SK-N-SH (cell line): Measurements from ENCODE around the gene ARID1A. TPM values are rescaled to one million over a fixed set of nuclear protein-coding genes. Genes with fewer than 3 reads are reported as not detected.

Experiments
- CTCF ChIA-PET: fragments of 300-600, 350-600 bp; formaldehyde crosslinking; extraction: SDS; loops from one replicate; lab custom pipeline; 2021; lab: Yijun Ruan, JAX
- POLR2A ChIA-PET: fragments of 350-600 bp; sonication (Branson Sonifier 250); formaldehyde crosslinking; extraction: SDS; loops from one replicate; lab custom pipeline; 2020; ENCODE audit warnings: antibody characterized with exemption, inconsistent platforms; lab: Yijun Ruan, JAX
- DNase-seq: peaks from one replicate; pipeline ENCODE4 v3.0.0; 2012
- H2AFZ ChIP-seq: fragments of 200-600 bp; sonication (generic); 2 replicates; pipeline ENCODE4 v1.8.1; 2016; ENCODE audit warnings: antibody characterized with exemption, mild to moderate bottlenecking, low read depth
- H3F3A ChIP-seq: fragments of 200-600 bp; sonication (generic); replicated peaks from 2 replicates; pipeline ENCODE3; 2016; ENCODE audit warnings: antibody characterized with exemption, mild to moderate bottlenecking; ENCODE audit not compliant: insufficient read depth
- H3K27ac ChIP-seq, 2 experiments: fragments of 200-500 bp in 1 of 2; fragments of 200-600 bp in 1 of 2; sonication (Bioruptor generic) in 1 of 2; sonication (generic), shearing (Covaris generic) in 1 of 2; 2 replicates each; pipeline versions ENCODE4 v1.5.1 to v1.6.1; 2014 to 2016; ENCODE audit warnings: low read depth in 2 of 2, inconsistent platforms in 1 of 2, low read length in 1 of 2, mild to moderate bottlenecking in 1 of 2, mixed read lengths in 1 of 2
- H3K27me3 ChIP-seq: fragments of 200-600 bp; sonication (generic), shearing (Covaris generic); 2 replicates; pipeline ENCODE4 v1.6.1; 2016; ENCODE audit warnings: mixed run types; ENCODE audit not compliant: insufficient read depth
- H3K36me3 ChIP-seq, 2 experiments: fragments of 200-500 bp in 1 of 2; fragments of 200-600 bp in 1 of 2; sonication (Bioruptor generic) in 1 of 2; sonication (generic) in 1 of 2; replicated peaks in 1 of 2; 2 replicates each; pipeline versions ENCODE3 to v1.5.1; 2014 to 2016; ENCODE audit warnings: low read length in 1 of 2, mild to moderate bottlenecking in 1 of 2; ENCODE audit not compliant: insufficient read depth in 2 of 2, control insufficient read depth in 1 of 2
- H3K4me1 ChIP-seq, 2 experiments: fragments of 200-500 bp in 1 of 2; fragments of 200-600 bp in 1 of 2; sonication (Bioruptor generic) in 1 of 2; sonication (generic), shearing (Covaris generic) in 1 of 2; 2 replicates each; pipeline versions ENCODE4 v1.5.1 to v1.6.1; 2014 to 2016; ENCODE audit warnings: low read depth in 1 of 2, low read length in 1 of 2, mixed run types in 1 of 2; ENCODE audit not compliant: insufficient read depth in 2 of 2, control insufficient read depth in 1 of 2
- H3K4me2 ChIP-seq: fragments of 200-600 bp; sonication (generic), shearing (Covaris generic); 2 replicates; pipeline ENCODE4 v1.6.1; 2017; ENCODE audit warnings: mixed run types
- H3K4me3 ChIP-seq, 2 experiments: fragments of 200-500 bp in 1 of 2; fragments of 200-600 bp in 1 of 2; sonication (Bioruptor generic) in 1 of 2; sonication (generic), shearing (Covaris generic) in 1 of 2; 2 replicates each; pipeline versions ENCODE4 v1.5.1 to v1.8.1; 2014 to 2016; ENCODE audit warnings: low read depth in 2 of 2, inconsistent platforms in 1 of 2, low read length in 1 of 2, mild to moderate bottlenecking in 1 of 2, mixed read lengths in 1 of 2, moderate library complexity in 1 of 2
- H3K79me2 ChIP-seq: fragments of 200-600 bp; sonication (generic); 2 replicates; pipeline ENCODE4 v1.8.1; 2017; ENCODE audit warnings: mild to moderate bottlenecking; ENCODE audit not compliant: insufficient read depth
- H3K9ac ChIP-seq: fragments of 200-600 bp; sonication (generic); 2 replicates; pipeline ENCODE4 v1.6.1; 2017; ENCODE audit warnings: mixed run types
- H3K9me2 ChIP-seq: fragments of 200-600 bp; sonication (generic); 2 replicates; pipeline ENCODE4 v1.6.1; 2017; ENCODE audit warnings: mixed run types
- H3K9me3 ChIP-seq: fragments of 200-600 bp; sonication (generic); 2 replicates; pipeline ENCODE4 v1.6.1; 2017; ENCODE audit warnings: mixed run types, mild to moderate bottlenecking, moderate library complexity
- H4K20me1 ChIP-seq: fragments of 200-600 bp; sonication (generic); 2 replicates; pipeline ENCODE4 v1.6.1; 2017; ENCODE audit warnings: mild to moderate bottlenecking, mixed run types; ENCODE audit not compliant: insufficient read depth
- ELF1 ChIP-seq: IDR thresholded peaks from 2 replicates; pipeline ENCODE4 v1.4.0; 2012
- EZH2phosphoT487 ChIP-seq: fragments of 200-600 bp; sonication (generic); IDR thresholded peaks from 2 replicates; pipeline ENCODE4 v1.6.1; 2017; ENCODE audit warnings: low read depth, mixed run types, mild to moderate bottlenecking, antibody characterized with exemption, moderate library complexity, borderline replicate concordance
- FOXM1 ChIP-seq: IDR thresholded peaks from 2 replicates; pipeline ENCODE4 v1.4.0; 2012; ENCODE audit warnings: low read depth, mild to moderate bottlenecking
- GABPA ChIP-seq: IDR thresholded peaks from 2 replicates; pipeline ENCODE4 v1.4.0; 2012; ENCODE audit warnings: low read depth, mild to moderate bottlenecking
- JUND ChIP-seq: IDR thresholded peaks from 2 replicates; pipeline ENCODE4 v1.4.0; 2012
- MAX ChIP-seq: IDR thresholded peaks from 2 replicates; pipeline ENCODE4 v1.4.0; 2012; ENCODE audit warnings: low read depth
- MEF2A ChIP-seq: IDR thresholded peaks from 2 replicates; pipeline ENCODE4 v1.4.0; 2012; ENCODE audit warnings: low read depth, borderline replicate concordance
- NFIC ChIP-seq: IDR thresholded peaks from 2 replicates; pipeline ENCODE4 v1.4.0; 2012; ENCODE audit warnings: borderline replicate concordance
- POLR2AphosphoS5 ChIP-seq: IDR thresholded peaks from 2 replicates; pipeline ENCODE4 v1.6.1; 2012; ENCODE audit warnings: low read depth, low read length
- RCOR1 ChIP-seq: fragments of 150-350 bp; IDR thresholded peaks from 2 replicates; pipeline ENCODE4 v1.6.1; 2017; ENCODE audit warnings: antibody characterized with exemption, low read length
- RFX5 ChIP-seq: IDR thresholded peaks from 2 replicates; pipeline ENCODE4 v1.6.1; 2012; ENCODE audit warnings: mild to moderate bottlenecking, improper control_type of control experiment, low read length
- TAF1 ChIP-seq: IDR thresholded peaks from 2 replicates; pipeline ENCODE4 v1.6.1; 2012; ENCODE audit warnings: low read depth, mild to moderate bottlenecking, low read length, moderate library complexity, borderline replicate concordance
- TCF12 ChIP-seq: IDR thresholded peaks from 2 replicates; pipeline ENCODE4 v1.4.0; 2012
- TEAD4 ChIP-seq: IDR thresholded peaks from 2 replicates; pipeline ENCODE4 v1.4.0; 2012; ENCODE audit warnings: mild to moderate bottlenecking, borderline replicate concordance; ENCODE audit not compliant: insufficient read depth
- YY1 ChIP-seq: IDR thresholded peaks from 2 replicates; pipeline ENCODE4 v1.4.0; 2012; ENCODE audit warnings: low read depth, mild to moderate bottlenecking
- WGBS: methylation state at CpG from one replicate; pipeline ENCODE4 v1.1.6; 2017; ENCODE audit warnings: low lambda C conversion rate; 5-methylcytosine and 5-hydroxymethylcytosine counted together
- polyA plus RNA-seq, 3 experiments: library from polyadenylated mRNA; depleted of rRNA; stranded (reverse); fragments of >200 nt; gene quantifications; 2 replicates each; pipeline ENCODE4 v1.2.3, GENCODE V29; 2012
- TF ChIP-seq, protein P1 (sequence below): IDR thresholded peaks from 2 replicates; pipeline ENCODE4; 2012
- TF ChIP-seq, protein P2 (sequence below): fragments of 150-350 bp; IDR thresholded peaks from 2 replicates; pipeline ENCODE4 v1.6.1; 2016; ENCODE audit warnings: mild to moderate bottlenecking, low read depth, low read length
- TF ChIP-seq, protein P3 (sequence below): fragments of 150-350 bp; IDR thresholded peaks from 2 replicates; pipeline ENCODE4 v1.6.1; 2017; ENCODE audit warnings: antibody characterized with exemption, low read length, low read depth, borderline replicate concordance

The ARID1A gene
- polyA plus RNA-seq, 1 of the 3 experiments (the other 2 are of a cell fraction): 26.5 TPM

DNA sequence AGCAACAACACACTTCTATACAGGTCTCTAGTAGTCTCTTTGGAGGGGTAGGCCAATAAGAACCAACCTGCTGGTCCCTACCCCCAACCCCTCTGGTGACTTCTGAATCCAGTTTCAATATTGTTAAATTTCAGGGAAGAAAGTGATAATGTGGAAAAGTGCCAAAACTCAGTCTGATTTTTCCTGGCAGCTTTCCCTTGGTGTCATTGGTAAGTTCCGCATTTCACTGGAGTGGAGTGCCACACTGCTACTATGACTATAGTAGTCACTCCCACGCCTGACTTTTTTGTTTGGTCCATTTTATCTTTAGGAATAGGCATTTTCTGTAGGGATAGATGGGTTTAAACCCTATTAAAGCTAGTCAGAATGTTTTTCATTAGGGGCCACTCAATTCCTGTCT, 5.7 kb upstream of the ARID1A start:
- Histone ChIP-seq H3K27ac (no peak overlapping the region; a peak in 1 of 4 replicates), H3K9me2 (no peaks in the 10 kb centered on the region), H2AFZ (no peak overlapping the region), H3K27me3 (no peaks in the 10 kb centered on the region), H3K79me2 (peaks cover 16% of the 10 kb centered on the region), H3K4me2 (no peak overlapping the region), H3K4me1 (peaks cover 20 to 27% of the 10 kb centered on the region in 2 experiments), H4K20me1 (no peaks in the 10 kb centered on the region), H3K9ac (no peak overlapping the region), H3K4me3 (no peak overlapping the region), H3K9me3 (no peaks in the 10 kb centered on the region), H3K36me3 (no peaks in the 10 kb centered on the region), H3F3A (peaks cover 29% of the 10 kb centered on the region)
- ChIA-PET POLR2A (no interaction called here), CTCF (interaction anchor here (5.3 kb wide), 1 partner anchor 100 kb away, joined by 51 read pairs; no protein-coding TSS in a partner anchor)
- TF ChIP-seq RCOR1: no peak
- TF ChIP-seq TEAD4: no peak
- DNase-seq: no peak
- 94% methylated on average over 2 of the region's 2 CpGs for WGBS

DNA sequence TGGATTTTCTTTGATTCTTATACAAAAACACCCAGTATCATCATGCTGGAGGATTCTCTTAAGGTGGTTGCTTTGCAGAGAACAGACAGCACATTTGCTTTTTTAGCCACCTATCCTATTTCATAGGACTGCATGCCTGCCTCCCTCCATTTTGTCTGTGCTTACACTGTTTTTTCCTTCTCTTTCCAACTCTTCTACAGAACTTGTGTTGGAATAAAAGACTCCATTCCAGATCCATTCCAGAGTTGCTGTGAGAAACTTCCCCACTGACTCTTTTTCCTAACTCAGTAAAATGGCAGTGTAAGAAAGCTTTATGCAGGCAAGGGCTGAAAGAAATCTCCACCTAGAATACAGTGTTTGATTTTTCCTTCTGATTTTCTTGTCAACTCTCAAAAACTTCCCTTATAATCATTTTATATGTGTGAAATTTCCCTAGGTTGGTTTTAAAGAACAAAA, 5.2 kb upstream of the ARID1A start:
- no peak for DNase-seq
- no peaks in the 10 kb centered on the region for H3K36me3 ChIP-seq
- H3K9ac ChIP-seq: no peak overlapping the region
- no peaks in the 10 kb centered on the region for H3K9me2 ChIP-seq
- ChIA-PET CTCF (interaction anchor here (0.8 to 5.3 kb wide), 4 partner anchors 29 to 100 kb away, joined by 4 to 51 read pairs (median 21); no protein-coding TSS in a partner anchor), POLR2A (no interaction called here)
- TF ChIP-seq TCF12: no peak
- TF ChIP-seq, protein P1, sequence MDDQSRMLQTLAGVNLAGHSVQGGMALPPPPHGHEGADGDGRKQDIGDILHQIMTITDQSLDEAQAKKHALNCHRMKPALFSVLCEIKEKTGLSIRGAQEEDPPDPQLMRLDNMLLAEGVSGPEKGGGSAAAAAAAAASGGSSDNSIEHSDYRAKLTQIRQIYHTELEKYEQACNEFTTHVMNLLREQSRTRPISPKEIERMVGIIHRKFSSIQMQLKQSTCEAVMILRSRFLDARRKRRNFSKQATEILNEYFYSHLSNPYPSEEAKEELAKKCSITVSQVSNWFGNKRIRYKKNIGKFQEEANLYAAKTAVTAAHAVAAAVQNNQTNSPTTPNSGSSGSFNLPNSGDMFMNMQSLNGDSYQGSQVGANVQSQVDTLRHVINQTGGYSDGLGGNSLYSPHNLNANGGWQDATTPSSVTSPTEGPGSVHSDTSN: no peak
- TF ChIP-seq RFX5: no peak
- no peak for TF ChIP-seq TAF1
- peak; percentile 43; the same call in 1 of the 2 replicates for TF ChIP-seq YY1
- no peak for TF ChIP-seq NFIC
- no peak overlapping the region for H3K4me2 ChIP-seq
- H3K27me3 ChIP-seq: no peaks in the 10 kb centered on the region
- H3K4me1 ChIP-seq: peaks cover 21 to 27% of the 10 kb centered on the region in 2 experiments
- H3F3A ChIP-seq: peaks cover 29% of the 10 kb centered on the region
- H3K4me3 ChIP-seq: no peak overlapping the region
- no peaks in the 10 kb centered on the region for H4K20me1 ChIP-seq
- H3K27ac ChIP-seq: peak overlapping the region in 1 of 2 experiments; percentile 45; a peak in 2 of 4 replicates
- H2AFZ ChIP-seq: peak overlapping the region; percentile 73
- H3K9me3 ChIP-seq: no peaks in the 10 kb centered on the region
- peaks cover 17% of the 10 kb centered on the region for H3K79me2 ChIP-seq

GRCh38 chr1:26692211-26692792, 3.5 kb upstream of the ARID1A start:
- ChIA-PET CTCF (interaction anchor here (0.6 to 5.3 kb wide), 13 partner anchors 9 to 233 kb away, joined by 3 to 51 read pairs (median 3); partner anchors contain the start of gene HMGN2), POLR2A (interaction anchor here (0.9 to 2.9 kb wide), 4 partner anchors 67 to 96 kb away, joined by 3 to 44 read pairs (median 5); partner anchors contain the start of gene PIGV)
- Histone ChIP-seq H3K4me2 (peak overlapping the region; percentile 91), H4K20me1 (no peaks in the 10 kb centered on the region; the same call in 1 of the 2 replicates), H3K4me3 (peak overlapping the region; percentile 70 to 71), H3F3A (peaks cover 29% of the 10 kb centered on the region), H3K27ac (peak overlapping the region; percentile 95 to 99), H3K27me3 (no peaks in the 10 kb centered on the region), H3K36me3 (no peaks in the 10 kb centered on the region), H2AFZ (peak overlapping the region; percentile 53), H3K9ac (peak overlapping the region; percentile 84), H3K4me1 (peaks cover 21 to 27% of the 10 kb centered on the region in 2 experiments), H3K9me3 (no peaks in the 10 kb centered on the region), H3K9me2 (no peaks in the 10 kb centered on the region), H3K79me2 (peaks cover 28% of the 10 kb centered on the region)
- WGBS: under 1% methylated on average over 21 of the region's 30 CpGs
- DNase-seq: peak; percentile 74
- TF ChIP-seq JUND: peak; percentile 81
- TF ChIP-seq MEF2A: no peak
- 0 out of 2 replicates have a peak, but pooled peaks have one; percentile 12 for TF ChIP-seq GABPA
- TF ChIP-seq, protein P2, sequence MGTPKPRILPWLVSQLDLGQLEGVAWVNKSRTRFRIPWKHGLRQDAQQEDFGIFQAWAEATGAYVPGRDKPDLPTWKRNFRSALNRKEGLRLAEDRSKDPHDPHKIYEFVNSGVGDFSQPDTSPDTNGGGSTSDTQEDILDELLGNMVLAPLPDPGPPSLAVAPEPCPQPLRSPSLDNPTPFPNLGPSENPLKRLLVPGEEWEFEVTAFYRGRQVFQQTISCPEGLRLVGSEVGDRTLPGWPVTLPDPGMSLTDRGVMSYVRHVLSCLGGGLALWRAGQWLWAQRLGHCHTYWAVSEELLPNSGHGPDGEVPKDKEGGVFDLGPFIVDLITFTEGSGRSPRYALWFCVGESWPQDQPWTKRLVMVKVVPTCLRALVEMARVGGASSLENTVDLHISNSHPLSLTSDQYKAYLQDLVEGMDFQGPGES: no peak
- TF ChIP-seq POLR2AphosphoS5: peak; percentile 54
- TF ChIP-seq, protein P3, sequence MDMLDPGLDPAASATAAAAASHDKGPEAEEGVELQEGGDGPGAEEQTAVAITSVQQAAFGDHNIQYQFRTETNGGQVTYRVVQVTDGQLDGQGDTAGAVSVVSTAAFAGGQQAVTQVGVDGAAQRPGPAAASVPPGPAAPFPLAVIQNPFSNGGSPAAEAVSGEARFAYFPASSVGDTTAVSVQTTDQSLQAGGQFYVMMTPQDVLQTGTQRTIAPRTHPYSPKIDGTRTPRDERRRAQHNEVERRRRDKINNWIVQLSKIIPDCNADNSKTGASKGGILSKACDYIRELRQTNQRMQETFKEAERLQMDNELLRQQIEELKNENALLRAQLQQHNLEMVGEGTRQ: no peak
- TF ChIP-seq FOXM1: no peak
- TF ChIP-seq TEAD4: no peak
- TF ChIP-seq TAF1: peak; percentile 67
- TF ChIP-seq EZH2phosphoT487: no peak
- TF ChIP-seq ELF1: peak; percentile 9; the same call in 1 of the 2 replicates
- TF ChIP-seq NFIC: no peak
- peak; percentile 58; the same call in 1 of the 2 replicates for TF ChIP-seq MAX
